Hepatocyte (in vitro differentiated cells): ENCODE measurements around the gene ZP4.

Experiments used
- EZH2 ChIP-seq: fragments of 200-600 bp; sonication (generic); IDR thresholded peaks from 2 replicates; pipeline ENCODE4 v1.6.1; 2016; ENCODE audit warnings: antibody characterized with exemption, mild to moderate bottlenecking, borderline replicate concordance
- EZH2phosphoT487 ChIP-seq: fragments of 200-600 bp; sonication (generic); IDR thresholded peaks from one replicate; pipeline ENCODE4 v1.6.1; 2018; ENCODE audit warnings: antibody characterized with exemption, mild to moderate bottlenecking, low read depth, moderate library complexity; ENCODE audit not compliant: unreplicated experiment, severe bottlenecking
- TF ChIP-seq, protein P1 (sequence below): fragments of 200-600 bp; sonication (generic); IDR thresholded peaks from 2 replicates; pipeline ENCODE4 v1.5.1; 2016; ENCODE audit warnings: antibody characterized with exemption, mild to moderate bottlenecking; ENCODE audit not compliant: poor library complexity

DNA sequence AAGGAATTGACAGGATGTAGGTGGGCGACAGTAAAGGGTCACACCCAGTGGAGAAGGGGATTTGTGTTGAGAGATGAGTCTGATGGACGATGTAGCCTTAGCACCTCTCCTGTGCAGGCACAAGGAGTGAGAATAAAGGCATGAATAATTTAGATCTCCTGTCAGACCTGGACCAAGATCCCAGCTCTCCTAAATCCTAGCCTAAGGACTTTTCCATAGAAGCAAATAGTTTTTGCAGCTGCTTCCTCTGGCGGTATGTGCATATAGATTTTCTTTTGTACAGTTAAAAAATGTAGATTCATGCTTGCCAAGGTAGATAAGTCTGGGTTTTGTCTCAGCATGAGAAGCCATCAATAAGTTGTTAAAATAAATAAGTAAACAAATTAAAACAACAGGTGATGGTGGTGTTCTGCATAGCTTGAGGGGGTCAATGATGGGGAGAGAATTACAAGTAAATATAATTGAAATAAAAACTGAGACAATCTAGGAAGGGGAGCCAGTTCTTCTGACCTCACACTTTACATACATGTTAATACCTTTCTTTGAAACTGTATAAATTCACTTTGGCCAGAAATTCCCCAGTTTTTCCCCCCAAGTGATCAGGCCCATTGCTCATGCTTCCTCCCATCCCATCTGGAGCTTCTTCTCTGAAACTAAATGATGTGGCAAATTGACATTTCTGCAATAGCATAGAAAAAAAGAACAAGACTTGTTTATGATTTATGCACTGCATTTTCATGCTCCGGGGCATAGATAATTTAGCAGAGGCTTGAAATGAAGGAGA lies 12.4 kb upstream of the ZP4 start:
- TF ChIP-seq, protein P1, sequence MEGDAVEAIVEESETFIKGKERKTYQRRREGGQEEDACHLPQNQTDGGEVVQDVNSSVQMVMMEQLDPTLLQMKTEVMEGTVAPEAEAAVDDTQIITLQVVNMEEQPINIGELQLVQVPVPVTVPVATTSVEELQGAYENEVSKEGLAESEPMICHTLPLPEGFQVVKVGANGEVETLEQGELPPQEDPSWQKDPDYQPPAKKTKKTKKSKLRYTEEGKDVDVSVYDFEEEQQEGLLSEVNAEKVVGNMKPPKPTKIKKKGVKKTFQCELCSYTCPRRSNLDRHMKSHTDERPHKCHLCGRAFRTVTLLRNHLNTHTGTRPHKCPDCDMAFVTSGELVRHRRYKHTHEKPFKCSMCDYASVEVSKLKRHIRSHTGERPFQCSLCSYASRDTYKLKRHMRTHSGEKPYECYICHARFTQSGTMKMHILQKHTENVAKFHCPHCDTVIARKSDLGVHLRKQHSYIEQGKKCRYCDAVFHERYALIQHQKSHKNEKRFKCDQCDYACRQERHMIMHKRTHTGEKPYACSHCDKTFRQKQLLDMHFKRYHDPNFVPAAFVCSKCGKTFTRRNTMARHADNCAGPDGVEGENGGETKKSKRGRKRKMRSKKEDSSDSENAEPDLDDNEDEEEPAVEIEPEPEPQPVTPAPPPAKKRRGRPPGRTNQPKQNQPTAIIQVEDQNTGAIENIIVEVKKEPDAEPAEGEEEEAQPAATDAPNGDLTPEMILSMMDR: no peak
- TF ChIP-seq EZH2phosphoT487 (no peak), EZH2 (no peak)
